ENCODE data around the gene SLCO3A1.
"Not testable (repeated sequence)": the region's sequence is repeated elsewhere in the genome, so short reads cannot be mapped to it uniquely, and the experiment has no call there.

SLCO3A1 gene

DNA sequence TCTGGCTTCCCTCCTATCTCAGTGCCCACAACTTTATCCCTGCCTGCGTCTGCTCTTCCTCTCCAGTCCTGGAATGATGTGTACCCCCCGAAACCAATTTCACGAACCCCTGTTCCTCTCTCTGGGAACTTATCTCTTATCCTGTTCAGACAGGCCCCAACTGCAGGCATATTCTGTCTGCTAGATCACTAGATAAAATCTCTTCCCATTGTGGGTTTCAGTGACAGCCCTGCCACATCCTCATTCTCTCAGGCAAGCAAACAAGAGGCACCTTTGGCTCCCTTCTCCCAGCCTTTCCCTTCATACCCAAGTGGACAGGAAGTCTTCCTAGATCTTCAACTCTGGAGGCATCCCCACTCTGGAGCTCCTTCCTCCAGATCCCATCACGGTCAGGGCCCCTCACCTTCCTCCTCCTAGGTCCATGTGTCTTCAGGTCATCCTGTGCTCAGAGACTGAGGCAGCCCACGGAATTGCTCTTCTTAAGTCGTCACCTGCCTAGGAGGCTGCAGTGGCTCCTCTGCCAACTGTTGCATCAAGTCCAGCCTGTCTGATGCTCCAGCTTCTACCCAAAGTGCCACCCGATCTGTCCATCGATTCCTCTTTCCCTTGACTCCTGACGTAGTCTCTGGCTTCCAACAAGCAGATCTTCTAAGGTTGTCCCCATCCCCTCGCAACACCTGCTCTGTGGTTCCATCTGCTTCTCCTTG is 190.8 kb downstream of the SLCO3A1 start:
- ATAC-seq = no peak

DNA sequence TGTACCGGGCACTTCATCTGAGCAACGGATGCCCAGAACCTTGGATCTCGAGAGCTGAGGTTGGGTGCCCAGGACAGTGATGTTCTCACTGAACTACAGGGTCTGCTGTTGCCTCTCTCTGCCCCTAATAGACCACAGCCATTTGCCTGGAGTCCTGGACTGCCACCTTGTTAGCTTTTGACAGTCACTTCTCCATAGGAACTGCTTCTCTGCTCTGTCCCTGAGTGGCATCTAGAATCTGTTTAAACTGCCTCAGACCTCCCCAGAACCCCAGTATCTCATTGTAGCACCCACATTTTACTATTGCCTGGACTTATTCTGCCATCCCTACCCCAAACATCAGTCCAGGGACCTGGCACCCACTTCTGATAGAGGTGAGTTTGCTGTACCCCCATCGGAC is 194.4 kb downstream of the SLCO3A1 start:
- no peak for ATAC-seq

DNA sequence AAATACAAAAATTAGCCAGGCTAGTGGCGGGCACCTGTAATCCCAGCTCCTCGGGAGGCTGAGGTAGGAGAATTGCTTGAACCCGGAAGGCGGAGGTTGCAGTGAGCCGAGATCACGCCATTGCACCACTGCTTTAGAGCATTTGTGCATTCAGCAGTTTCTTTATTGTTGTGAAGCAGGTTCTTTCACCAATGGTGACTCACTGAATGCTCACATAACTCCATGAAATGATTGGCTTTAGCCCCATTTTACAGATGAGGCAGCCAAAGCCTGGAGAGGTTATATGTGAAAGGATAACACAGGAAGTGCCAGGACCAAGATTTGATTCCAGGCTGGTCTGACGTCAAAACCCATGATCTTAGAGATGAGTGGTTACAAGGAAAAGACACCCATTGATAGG is 195.2 kb downstream of the SLCO3A1 start:
- no peak for ATAC-seq

DNA sequence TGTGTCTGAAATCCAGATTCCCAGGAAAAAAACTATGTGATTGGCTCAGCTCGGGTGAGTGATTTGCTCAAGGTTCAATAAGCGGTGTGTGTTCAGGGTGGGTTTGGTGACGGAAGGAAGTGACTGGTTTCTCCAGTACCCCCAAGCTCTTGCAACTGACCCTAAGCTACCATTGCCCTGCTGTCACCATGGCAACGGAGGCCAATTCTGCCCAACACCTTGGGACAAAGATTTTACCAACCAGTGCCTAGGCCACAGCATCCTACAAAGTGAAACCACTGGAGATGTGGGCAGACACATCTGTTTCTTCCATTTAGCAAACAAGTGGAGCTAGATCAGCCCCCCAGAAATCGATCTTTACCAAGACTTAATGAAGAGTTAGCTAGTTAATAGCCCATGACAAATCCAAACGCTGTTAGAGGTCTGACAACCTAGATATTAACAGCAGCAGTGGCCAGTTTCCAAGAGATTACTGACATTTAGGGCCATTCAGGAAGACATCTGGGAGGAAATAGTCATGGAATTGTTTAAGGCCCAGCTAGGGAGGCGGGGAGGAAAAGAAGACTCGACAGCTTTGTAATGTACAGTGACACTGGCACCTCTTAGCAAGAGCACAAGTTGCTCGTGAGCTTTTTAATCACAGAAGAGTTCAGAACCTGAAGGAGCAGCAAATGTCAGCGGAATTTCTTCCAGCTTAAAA is 195.9 kb downstream of the SLCO3A1 start:
- ATAC-seq = no peak

DNA sequence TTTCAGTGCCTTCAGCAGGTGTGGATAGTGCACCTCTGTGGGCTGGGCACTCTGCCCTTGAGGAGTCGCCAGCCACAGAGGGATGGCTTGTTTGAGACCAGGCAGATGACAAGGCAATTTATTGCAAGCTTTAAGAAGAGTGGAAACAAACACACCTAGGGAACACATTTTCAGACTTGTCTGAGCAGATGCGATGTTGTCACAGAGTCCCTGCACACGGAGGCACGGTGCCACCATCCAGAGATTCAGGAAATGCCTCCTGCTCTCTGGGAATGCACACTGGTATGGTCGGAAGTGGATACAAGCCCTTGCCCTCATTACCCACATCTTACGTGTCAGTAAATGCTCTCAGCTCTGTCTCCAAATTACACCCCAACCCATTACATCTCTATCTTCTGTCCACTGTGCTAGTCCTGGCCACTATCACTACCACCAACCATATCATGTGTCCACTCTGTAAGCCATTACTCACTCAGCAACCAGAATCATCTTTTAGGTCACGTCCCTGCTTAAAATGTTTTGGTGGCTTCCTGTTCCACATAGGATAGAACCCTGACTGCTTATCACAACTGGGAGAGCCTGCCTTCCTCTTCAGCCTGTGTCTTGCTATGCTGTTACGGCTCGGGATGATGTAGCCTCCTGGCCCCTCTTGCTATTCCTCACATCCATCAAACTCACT is 196.9 kb downstream of the SLCO3A1 start:
- ATAC-seq = no peak

DNA sequence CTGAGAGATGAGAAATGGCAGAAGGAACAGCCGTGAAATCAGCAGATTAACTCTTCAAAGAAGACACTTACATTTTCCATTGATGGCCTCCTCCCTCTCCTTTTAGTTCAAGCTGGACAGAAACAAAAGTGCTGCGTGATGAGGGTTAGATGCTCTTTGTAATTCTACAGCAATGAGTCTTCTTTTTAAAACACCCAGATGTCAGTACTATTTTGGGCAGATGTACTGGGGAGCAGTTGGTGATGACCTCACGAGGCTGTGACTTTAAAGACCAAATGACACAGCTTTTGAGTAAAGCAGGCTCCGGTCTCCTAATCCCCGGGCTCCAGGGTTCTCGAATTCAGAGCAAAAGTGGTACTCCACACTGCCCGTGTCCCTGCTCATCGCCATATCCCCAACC is 198.2 kb downstream of the SLCO3A1 start:
- no peak for ATAC-seq

DNA sequence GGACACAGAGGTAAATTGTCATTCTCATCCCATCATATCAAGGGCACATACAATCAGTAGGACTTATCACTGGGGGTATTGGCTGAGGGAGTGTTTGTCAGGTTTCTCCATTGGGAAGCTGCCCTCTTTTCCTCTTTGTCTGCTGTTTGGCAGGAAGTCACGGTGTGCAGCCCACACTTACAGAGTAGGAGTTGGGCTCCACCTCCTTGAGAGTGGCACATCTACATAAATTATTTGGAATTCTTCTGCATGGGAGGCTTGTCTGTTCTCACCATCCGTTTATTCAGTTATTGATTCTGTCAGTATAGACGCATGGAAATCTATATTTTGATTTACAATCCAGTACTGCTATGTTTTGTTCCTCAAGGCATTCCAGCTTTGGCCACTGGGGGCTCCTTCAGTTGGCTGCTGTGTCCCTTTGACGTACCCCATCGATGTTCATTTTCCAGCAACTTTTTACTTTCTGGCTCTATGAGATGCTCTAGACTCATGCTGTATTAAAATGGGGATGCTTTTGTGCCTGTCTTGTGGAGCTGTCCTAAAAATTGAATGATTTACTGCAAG is 200.3 kb downstream of the SLCO3A1 start:
- ATAC-seq = no peak

DNA sequence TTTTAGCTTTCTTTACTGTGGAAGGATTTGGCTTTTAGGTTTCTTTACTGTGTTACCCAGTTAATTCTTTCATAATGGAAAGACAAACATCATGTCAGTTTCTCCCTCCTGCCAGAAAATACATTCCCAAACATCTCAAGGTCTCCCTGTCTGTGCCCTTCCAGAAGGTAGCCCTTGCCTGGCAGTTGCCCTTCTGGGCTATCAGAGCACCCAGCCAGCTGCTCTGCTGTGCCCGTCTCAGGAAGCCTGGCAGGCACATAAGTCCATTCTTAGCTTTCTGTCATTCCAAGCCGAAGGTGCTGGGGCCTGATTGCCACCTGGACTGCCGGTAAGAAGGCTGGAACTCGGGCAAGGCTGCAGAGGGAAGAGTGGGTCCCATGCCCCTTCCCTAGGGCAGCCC is 203.4 kb downstream of the SLCO3A1 start:
- no peak for ATAC-seq

DNA sequence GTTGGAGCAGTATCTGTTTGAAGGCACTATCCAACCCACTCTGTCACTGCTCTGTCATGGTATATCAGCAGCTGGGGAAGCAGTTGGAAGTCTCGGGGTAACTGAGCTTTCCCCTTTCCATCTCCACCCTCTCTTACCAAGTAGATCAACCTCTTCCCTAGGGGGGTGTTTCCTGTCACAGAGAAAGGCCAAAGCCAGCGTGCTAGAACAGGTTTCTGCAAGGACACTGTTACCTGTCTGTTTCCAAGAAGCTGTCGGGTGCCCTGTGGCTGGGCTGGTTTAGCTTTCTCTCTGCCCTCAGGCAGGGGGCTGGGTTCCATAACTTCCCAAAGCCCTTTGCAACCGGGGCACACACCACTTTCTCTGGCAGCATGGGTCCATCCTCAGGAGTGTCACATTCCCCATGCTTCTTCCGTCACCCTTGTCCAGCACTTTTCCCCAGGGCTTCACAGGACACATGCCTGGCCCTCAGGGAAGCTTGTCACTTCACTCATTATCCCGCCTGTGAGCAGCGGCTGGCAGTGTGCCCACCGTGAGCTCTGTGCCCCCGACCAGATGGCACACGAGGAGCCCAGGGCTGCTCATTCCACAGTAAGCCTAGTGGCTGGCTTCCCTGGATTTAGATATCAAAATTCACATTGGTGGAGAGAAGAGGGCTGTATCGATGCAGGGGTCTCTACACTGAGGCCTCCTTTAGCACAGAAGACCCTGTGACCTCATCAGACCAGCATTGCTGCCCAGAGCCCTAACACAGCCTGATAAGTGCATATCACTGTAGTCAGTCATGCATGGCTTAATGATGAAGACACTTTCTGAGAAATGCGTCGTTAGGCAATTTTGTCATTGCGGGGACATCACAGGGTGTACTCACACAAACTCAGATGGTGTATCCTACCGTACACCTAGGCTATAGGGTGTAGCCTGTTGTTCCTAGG is 205.8 kb downstream of the SLCO3A1 start:
- ATAC-seq = no peak

DNA sequence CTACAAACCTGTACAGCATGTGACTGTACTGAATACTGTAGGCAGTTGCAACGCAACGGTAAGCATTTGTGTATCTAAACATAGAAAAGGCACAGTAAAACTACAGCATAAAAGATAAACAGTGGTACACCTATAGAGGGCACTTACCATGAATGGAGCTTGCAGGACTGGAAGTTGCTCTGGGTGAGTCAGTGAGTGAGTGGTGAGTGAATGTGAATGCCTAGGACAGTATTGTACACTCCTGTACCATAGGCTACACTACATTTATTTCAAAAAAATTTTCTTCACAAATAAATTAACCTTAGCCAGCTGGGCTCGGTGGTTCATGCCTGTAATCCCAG is 206.4 kb downstream of the SLCO3A1 start:
- ATAC-seq = not testable (repeated sequence)

DNA sequence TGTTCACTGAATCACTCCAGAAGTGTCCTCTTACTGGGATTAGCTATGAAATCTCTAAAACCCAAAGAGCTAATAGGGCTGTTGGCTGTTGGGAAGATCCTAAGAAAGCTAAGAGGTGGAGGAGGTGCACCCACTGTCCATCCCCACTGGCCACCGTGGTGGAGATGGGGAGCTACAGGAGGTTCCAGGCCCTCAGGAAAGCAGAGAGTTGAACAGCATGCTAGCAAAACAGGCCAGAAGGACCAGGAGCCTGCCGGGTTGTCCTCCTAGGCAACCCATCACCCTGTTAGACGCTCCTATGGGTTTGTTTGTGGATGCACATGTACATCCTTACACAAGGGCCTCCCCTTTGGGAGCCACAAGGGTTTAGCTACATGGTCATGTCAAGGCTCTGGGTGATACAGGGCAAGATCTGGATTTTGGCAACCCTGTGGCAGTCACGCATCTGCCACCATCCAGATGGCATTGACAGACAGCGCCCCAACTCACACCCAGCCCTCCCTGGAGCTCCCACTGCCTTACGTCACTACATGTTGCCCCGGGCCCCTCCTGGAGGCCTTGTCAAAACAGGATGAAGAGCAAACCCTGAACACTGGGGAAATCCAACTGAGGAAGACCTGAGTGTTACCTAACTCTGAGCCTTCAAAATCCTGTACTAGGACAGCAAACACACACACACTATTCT is 208.1 kb downstream of the SLCO3A1 start:
- no peak for ATAC-seq

DNA sequence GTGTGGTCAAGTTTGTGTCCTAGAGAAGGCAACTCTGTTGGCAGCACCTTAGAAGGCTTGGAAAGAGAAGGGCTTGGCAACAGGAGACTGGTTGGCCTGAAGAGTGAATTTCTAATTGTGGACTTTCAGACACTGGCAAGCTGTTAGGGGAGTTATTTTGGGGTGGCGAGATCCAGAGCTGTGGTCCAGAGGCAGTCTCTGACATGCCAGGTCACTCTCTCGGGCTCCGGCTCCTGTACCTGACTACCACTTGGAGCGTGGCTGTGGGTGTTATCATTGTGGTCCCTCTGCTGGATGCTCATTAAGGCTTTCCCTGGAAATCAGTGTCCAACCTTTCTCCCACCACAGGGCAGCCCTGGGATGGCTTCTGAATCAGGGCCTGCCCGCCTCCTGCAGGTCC is 209.0 kb downstream of the SLCO3A1 start:
- ATAC-seq = no peak

DNA sequence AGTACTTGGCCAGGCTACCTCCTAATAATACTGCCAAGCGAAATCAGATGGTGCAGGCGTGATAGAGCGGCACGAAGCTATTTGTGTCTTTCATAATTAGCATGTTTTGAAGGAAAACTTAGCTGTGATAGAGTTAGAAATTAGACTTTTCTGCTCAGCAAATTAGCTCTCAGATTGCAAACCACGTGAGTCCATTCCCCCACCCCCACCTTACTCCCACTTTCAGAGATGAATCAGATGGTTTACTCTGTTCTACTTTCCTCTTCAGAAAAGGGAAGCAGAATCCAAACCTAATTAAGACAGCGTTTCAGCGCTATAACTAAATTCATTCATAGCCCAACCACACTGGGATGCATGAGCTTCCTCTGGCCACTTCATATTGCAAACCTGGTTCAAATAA is 214.6 kb downstream of the SLCO3A1 start:
- peak in 1 of 2 donors; percentile 30 for ATAC-seq

DNA sequence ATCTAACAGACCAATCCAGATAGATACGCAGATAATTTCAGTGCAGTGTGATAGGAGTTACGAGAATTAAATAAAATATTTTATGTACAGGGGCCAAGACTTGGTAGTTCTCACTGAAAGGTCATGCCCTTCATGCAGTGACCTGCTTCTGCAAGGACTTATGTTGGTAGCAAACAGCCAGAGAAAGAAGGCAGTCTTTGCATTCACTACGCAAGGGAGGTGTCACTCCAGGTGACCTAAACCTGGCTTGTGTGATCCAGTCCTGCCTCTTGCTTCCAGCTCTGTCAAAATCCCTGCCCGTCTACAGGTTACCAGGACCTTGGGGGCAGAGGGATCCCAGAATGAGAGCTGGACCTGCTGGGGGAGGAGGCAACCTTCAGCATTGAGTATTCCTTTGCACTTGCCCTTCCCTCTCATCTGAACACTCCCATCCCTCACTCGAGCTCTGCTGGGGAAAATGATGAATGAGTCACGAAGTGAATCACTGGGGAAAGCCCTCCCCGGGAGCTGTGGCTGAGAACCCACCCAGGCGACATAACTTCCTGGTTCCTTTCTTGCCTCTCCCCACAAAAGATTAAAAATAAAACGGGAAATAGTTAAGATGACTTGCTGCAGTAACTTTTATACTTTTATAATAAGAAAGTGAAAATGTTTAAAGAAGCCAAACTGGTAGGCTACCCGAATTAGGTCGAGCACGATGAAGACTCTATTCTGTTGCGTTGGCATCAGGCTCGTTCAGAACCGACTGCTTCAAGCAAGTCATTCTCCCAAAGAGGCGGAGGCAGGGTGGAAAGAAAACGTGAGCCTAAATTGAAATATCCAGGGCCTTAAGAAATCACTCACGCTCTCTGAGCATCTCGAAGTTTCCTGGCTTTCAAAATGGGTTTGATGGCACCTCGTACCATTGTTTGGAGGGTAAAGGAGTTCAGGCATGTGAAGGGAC is 216.1 kb downstream of the SLCO3A1 start:
- peak; percentile 85 to 86 for ATAC-seq

DNA sequence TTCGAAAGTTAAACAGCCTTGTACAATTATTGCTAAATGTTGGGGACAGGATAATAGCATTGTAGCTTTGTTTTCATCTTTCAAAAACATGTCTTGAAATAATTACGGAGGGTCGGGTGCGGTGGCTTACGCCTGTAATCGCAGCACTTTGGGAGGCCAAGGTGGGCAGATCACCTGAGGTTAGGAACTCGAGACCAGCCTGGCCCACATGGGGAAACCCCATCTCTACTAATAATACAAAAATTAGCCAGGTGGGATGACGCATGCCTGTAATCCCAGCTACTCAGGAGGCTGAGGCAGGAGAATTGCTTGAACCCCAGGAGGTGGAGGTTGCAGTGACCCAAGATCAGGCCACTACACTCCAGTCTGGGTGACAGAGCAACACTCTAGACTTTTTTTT is 216.7 kb downstream of the SLCO3A1 start:
- not testable (repeated sequence) for ATAC-seq

DNA sequence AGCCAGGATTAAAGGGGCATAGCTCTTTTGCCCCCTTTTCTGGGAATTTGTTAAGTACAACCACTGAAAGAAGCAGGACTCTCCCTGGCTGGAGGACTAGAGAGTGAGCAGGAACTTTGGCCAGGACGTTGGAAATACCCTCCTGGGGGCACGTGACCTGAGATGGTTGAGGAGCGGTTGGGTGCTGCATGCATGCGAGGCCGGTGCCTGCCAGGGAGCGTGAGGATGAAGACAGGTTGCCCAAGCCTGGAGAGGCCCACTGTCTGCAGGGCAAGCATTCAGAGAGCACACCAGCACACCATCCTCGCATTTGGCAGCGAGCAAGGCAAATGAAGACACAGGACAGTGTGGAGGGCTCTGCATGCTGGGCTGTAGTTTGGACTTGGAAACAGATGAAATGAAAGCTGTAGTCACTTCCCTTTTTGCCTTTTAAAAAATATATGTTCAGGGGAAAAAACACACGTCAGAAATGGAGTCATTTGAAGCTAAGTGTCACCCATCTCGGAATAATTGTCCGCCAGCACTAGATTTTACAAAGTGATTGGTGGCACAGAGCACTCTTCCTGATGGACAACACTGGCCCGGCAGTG is 217.6 kb downstream of the SLCO3A1 start:
- no peak for ATAC-seq

DNA sequence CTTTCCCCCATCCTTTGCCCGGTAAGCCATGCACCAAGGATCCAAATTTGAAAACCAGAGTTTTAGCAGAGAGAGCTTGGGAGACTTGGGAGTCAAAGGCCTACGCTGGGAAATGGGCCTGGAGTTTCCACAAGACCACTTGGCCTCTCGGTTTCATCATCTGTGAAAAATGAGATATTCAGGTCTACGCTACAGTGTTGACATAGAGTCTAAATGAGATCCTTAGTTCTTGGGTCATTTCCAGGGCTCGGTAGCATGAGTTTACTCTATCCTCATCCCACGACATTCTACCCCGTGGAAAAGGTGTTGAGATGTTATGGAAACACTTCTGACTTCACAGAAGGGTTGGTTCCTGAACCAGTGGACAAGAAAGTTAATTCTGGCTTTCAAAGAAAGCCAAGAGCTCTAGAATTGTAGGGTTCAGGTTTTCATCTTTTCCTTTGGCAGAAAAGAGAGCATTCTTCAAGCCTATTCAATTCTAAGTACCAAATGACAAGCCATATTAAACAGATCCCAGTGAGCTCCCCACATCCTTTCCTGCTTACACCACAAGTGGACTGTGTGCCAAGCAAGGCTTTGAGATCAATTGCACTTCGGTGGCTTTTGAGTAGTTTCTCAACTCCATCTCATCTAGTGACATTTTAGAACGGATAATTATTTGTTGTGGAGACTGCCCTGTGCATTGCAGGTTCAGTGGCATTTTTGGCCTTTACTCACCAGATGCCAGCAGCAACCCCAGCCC is 219.7 kb downstream of the SLCO3A1 start:
- no peak for ATAC-seq

DNA sequence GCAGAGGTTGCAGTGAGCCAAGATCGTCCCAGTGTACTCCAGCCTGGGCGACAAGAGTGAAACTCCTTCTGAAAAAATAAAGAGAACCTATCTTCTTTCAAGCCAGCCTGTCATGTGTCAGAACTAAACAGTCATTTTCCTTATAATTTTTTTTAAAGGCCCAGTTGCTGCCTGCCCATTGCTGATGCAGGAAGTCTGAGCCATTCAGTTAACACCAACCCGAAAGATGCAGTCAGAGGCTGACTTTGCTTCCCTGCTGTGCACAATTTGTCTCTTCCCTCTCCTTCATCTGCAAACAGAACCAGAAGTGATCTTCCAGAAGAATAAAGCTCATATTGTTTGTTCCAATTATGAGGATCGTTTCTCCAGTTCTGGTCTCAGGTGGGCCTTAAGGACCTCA is 220.6 kb downstream of the SLCO3A1 start:
- ATAC-seq = no peak

DNA sequence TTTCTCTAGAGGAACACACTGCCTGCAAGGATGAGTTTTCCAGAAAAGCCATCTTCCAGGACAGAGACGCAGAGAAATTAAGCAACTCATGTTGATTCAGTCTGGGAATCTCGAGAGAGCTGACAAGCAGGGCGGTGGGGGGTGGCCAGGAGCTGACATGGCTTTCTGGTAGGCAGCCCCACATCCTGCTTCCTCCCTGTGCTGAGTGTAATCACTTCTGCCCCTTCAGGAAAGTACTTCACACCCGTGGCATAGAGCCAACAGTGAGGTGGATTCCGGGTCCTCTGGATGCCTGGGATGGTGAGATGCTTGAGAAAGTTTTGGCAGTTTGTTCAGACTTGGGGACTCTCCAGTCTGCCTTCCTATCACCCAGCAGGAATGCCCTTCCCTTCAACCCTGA is 221.1 kb downstream of the SLCO3A1 start:
- ATAC-seq = no peak

DNA sequence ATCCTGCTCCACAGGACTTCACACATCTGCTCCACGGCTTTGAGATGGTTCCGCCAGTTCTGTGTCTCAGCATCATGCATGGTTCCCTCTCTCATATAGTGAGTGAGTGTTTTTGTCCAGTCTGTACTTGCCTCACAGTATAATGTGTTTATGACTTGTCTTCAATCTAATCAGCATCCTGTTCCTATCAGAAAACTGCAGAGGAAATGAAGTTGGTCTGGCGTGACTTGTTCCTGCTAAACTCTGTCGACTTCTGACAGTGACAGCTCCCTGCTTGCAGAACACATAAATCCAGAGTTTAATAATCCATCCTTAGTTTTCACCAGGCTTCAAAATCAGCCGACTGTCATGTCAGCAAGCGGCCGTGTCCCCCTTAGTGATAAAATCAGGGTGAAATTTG is 222.3 kb downstream of the SLCO3A1 start:
- ATAC-seq = no peak

Measured in activated CD4-positive, CD25-positive, alpha-beta regulatory T cell treated with anti-CD3 and anti-CD28 coated beads, Interleukin-2, amount 50 U/mL, for 24 hours (primary cell).